K562 (cell line): Measurements from ENCODE around the gene BTD. TPM values are rescaled to one million over a fixed set of nuclear protein-coding genes. Genes with fewer than 3 reads are reported as not detected.

Experiments used
- CAMTA2 ChIP-seq: fragments of 250-450 bp; sonication (Bioruptor Pico); conservative IDR thresholded peaks from 2 replicates; pipeline ENCODE4 v1.5.1; 2022
- CTCFL ChIP-seq: IDR thresholded peaks from 2 replicates; pipeline ENCODE4 v1.6.1; 2011; ENCODE audit warnings: borderline replicate concordance, low read depth, mild to moderate bottlenecking, moderate library complexity, low read length; ENCODE audit not compliant: insufficient read depth, poor library complexity, severe bottlenecking
- DIDO1 ChIP-seq: fragments of 450-650 bp; IDR thresholded peaks from 2 replicates; pipeline ENCODE4 v1.6.1; 2016; ENCODE audit warnings: low read depth, missing biosample characterization, missing genetic modification characterization
- EWSR1 ChIP-seq: fragments of 450-650 bp; IDR thresholded peaks from 2 replicates; pipeline ENCODE4 v1.6.1; 2018; ENCODE audit warnings: borderline replicate concordance, mild to moderate bottlenecking, low read depth, moderate library complexity; ENCODE audit not compliant: partially characterized antibody
- GTF2F1 ChIP-seq: IDR thresholded peaks from 2 replicates; pipeline ENCODE4 v1.6.1; 2011; ENCODE audit warnings: low read depth, low read length, improper control_type of control experiment
- GTF3C2 ChIP-seq: IDR thresholded peaks from 3 replicates; pipeline ENCODE4 v1.6.1; 2011; ENCODE audit warnings: borderline replicate concordance, mild to moderate bottlenecking, moderate library complexity; ENCODE audit not compliant: insufficient read length; ENCODE audit errors: extremely low read depth
- HDAC3 ChIP-seq: fragments of 450-650 bp; IDR thresholded peaks from 2 replicates; pipeline ENCODE4 v1.6.1; 2018; ENCODE audit warnings: borderline replicate concordance, mild to moderate bottlenecking, moderate library complexity; ENCODE audit not compliant: partially characterized antibody
- MYC ChIP-seq, 2 experiments: fragments of 250-450 bp in 1 of 2; sonication (Bioruptor Pico) in 1 of 2; IDR thresholded peaks; 2 replicates each; pipeline versions ENCODE4 v1.5.1 to v1.6.1; 2012 to 2021; ENCODE audit warnings: low read depth in 2 of 2, borderline replicate concordance in 1 of 2, improper control_type of control experiment in 1 of 2, low read length in 1 of 2, mild to moderate bottlenecking in 1 of 2, moderate library complexity in 1 of 2
- NR0B1 ChIP-seq: fragments of 450-650 bp; IDR thresholded peaks from one replicate; pipeline ENCODE4 v1.6.1; 2018; ENCODE audit warnings: mild to moderate bottlenecking, moderate library complexity; ENCODE audit not compliant: partially characterized antibody
- NUFIP1 ChIP-seq: fragments of 450-650 bp; IDR thresholded peaks from 2 replicates; pipeline ENCODE4 v1.6.1; 2018; ENCODE audit not compliant: partially characterized antibody
- RBM34 ChIP-seq: fragments of 200-400 bp; formaldehyde crosslinking; IDR thresholded peaks from 2 replicates; pipeline ENCODE4 v1.6.1; 2018; ENCODE audit warnings: low read length, borderline replicate concordance; ENCODE audit not compliant: insufficient read depth
- SETDB1 ChIP-seq: IDR thresholded peaks from one replicate; pipeline ENCODE4 v1.6.1; 2012; ENCODE audit warnings: low read length, control low read depth, inconsistent platforms
- SMAD4 ChIP-seq: fragments of 250-450 bp; sonication (Bioruptor Pico); conservative IDR thresholded peaks from 2 replicates; pipeline ENCODE4 v1.8.0; 2021; ENCODE audit warnings: inconsistent platforms, mild to moderate bottlenecking, moderate library complexity
- TAF7 ChIP-seq: fragments of 450-650 bp; IDR thresholded peaks from 2 replicates; pipeline ENCODE4 v1.6.1; 2016; ENCODE audit warnings: missing genetic modification characterization, missing compliant biosample characterization
- TCF3 ChIP-seq: sonication (generic); formaldehyde crosslinking; IDR thresholded peaks from 2 replicates; pipeline ENCODE4 v1.4.0; 2020; ENCODE audit warnings: mild to moderate bottlenecking, missing genetic modification reagents
- USF1 ChIP-seq: sonication (generic); formaldehyde crosslinking; IDR thresholded peaks from 2 replicates; pipeline ENCODE4 v1.9.0; 2022; ENCODE audit warnings: mild to moderate bottlenecking, missing genetic modification reagents
- ZFP1 ChIP-seq: fragments of 450-650 bp; formaldehyde crosslinking; IDR thresholded peaks from 2 replicates; pipeline ENCODE4 v1.4.0; 2020; ENCODE audit warnings: mild to moderate bottlenecking, mixed read lengths
- ZNF785 ChIP-seq: fragments of 250-450 bp; sonication (Bioruptor Pico); IDR thresholded peaks from 2 replicates; pipeline ENCODE4 v1.4.0; 2020; ENCODE audit warnings: mild to moderate bottlenecking
- polyA plus RNA-seq, 8 experiments: library from polyadenylated mRNA; depleted of rRNA in 4 of 8; stranded (reverse) in 5 of 8; unstranded in 3 of 8; fragments of >200 nt; fragmentation: Nextera tagmentation in 2 of 8; fragmentation: Illumina TruSeq in 1 of 8; extraction: Ambion mirVana in 2 of 8; extraction: Trizol in 1 of 8; gene quantifications; 2 replicates each; pipeline versions ENCODE4 v1.2.1 to v1.2.3, GENCODE V29; 2011 to 2014; ENCODE audit warnings: inconsistent platforms in 1 of 8, missing spikeins in 1 of 8
- total RNA-seq, 7 experiments: library from RNA; depleted of rRNA in 6 of 7; stranded (reverse); fragments of >200 nt in 6 of 7; fragmentation: Illumina TruSeq in 2 of 7; extraction: Trizol in 2 of 7; gene quantifications; 2 replicates each; pipeline versions ENCODE4 v1.2.1 to v1.2.3, GENCODE V29; 2011 to 2021; ENCODE audit warnings: low replicate concordance in 1 of 7

The BTD gene
- total and polyA plus RNA-seq, 9 of the 15 experiments (the other 6 are each of a cell fraction or from before 2014, with no cell fraction given), result 6.6 to 26.2 (median 10.6) TPM

GRCh38 chr3:15601399-15602145 is at the start of gene BTD, which contains the start of gene HACL1 (continued):
- TF ChIP-seq GTF3C2, result no peak
- TF ChIP-seq EWSR1, result no peak
- no peak; the same call in none of the 2 replicates for TF ChIP-seq SMAD4 (CRISPR knock-in tag)
- TF ChIP-seq CTCFL, result no peak
- no peak for TF ChIP-seq HDAC3
- no peak for TF ChIP-seq ZFP1 (CRISPR knock-in tag)
- TF ChIP-seq USF1 (CRISPR knock-in tag), result no peak
- no peak for TF ChIP-seq TCF3 (CRISPR knock-in tag)
- TF ChIP-seq RBM34, result no peak
- no peak for TF ChIP-seq ZNF785 (CRISPR knock-in tag)
- no peak for TF ChIP-seq NR0B1
- peak; percentile 28; the same call in 1 of the 2 replicates for TF ChIP-seq GTF2F1
- peak; percentile 72 for TF ChIP-seq MYC (IDR thresholded peaks at IDR 0.05; ENCODE audit: low read depth, low read length)
- TF ChIP-seq MYC (CRISPR knock-in tag; IDR thresholded peaks at IDR 0.05; ENCODE audit: borderline replicate concordance, low read depth), result peak; percentile 55; the same call in 1 of the 2 replicates
- TF ChIP-seq CAMTA2 (CRISPR knock-in tag), result no peak
- peak; percentile 60; the same call in 1 of the 2 replicates for TF ChIP-seq TAF7
- no peak for TF ChIP-seq NUFIP1
- peak; percentile 84; the same call in 1 of the 2 replicates for TF ChIP-seq DIDO1 (tag)
- TF ChIP-seq SETDB1, result no peak
